ENCODE results near the gene TDRD10. TPM values are rescaled to one million over a fixed set of nuclear protein-coding genes. Genes with fewer than 3 reads are reported as not detected.

TDRD10 gene
- total RNA-seq, 1 experiment from 2014 or later, result 0.31 TPM

- Histone ChIP-seq H4K91ac (ENCODE audit: insufficient read length, low read depth, low read length) (no peak overlapping the region), H3K4me1 (ENCODE audit: insufficient read depth, low read length) (no peaks in the 10 kb centered on the region; the same call in 1 of the 2 replicates), H3K18ac (ENCODE audit: insufficient read length, low read depth, low read length) (no peak overlapping the region), H3K14ac (ENCODE audit: insufficient read depth, low read length) (no peak overlapping the region), H4K20me1 (ENCODE audit: control insufficient read depth, insufficient read depth, insufficient read length) (peaks cover 3% of the 10 kb centered on the region), H3K23me2 (ENCODE audit: insufficient read length, low read depth, low read length, poor library complexity, severe bottlenecking) (peaks cover 2% of the 10 kb centered on the region), H3K9ac (ENCODE audit: extremely low read depth, insufficient read length, low read length) (no peak overlapping the region), H3K23ac (ENCODE audit: insufficient read length, low read depth, low read length) (no peak overlapping the region), H3K79me2 (ENCODE audit: insufficient read depth, low read length) (no peaks in the 10 kb centered on the region), H3K27ac (ENCODE audit: insufficient read length, low read depth, low read length) (no peak overlapping the region), H2AFZ (ENCODE audit: low read length) (no peak overlapping the region), H4K8ac (replicated peaks; ENCODE audit: insufficient read length, low read depth, low read length) (no peak overlapping the region), H3K4ac (ENCODE audit: low read depth, low read length) (no peak overlapping the region), H4K5ac (ENCODE audit: insufficient read length, low read depth, low read length) (no peak overlapping the region), H3K9me3 (ENCODE audit: control insufficient read depth, low read depth, low read length) (no peaks in the 10 kb centered on the region), H3K56ac (ENCODE audit: insufficient read length, low read depth, low read length) (no peak overlapping the region), H3K79me1 (ENCODE audit: insufficient read depth, low read depth, low read length, poor library complexity, severe bottlenecking) (no peaks in the 10 kb centered on the region), H2BK15ac (ENCODE audit: low read depth, low read length) (no peak overlapping the region), H2BK5ac (ENCODE audit: insufficient read length, low read length) (no peak overlapping the region), H3K27me3 (ENCODE audit: insufficient read depth, low read length) (no peaks in the 10 kb centered on the region; the same call in 1 of the 2 replicates), H2BK12ac (ENCODE audit: insufficient read length, low read depth, low read length) (no peak overlapping the region), H2BK120ac (ENCODE audit: low read depth, low read length, poor library complexity, severe bottlenecking) (no peak overlapping the region), H2BK20ac (ENCODE audit: low read depth, low read length, poor library complexity, severe bottlenecking) (no peak overlapping the region), H3T11ph (ENCODE audit: low read length) (no peak overlapping the region), H3K4me2 (ENCODE audit: insufficient read depth, insufficient read length, low read length) (no peak overlapping the region), H2AK5ac (ENCODE audit: insufficient read length, low read length) (no peak overlapping the region)
- peaks cover 8% of the 10 kb centered on the region for H3K27me3 Mint-ChIP-seq (ENCODE audit: low read depth)
- peaks cover 8 to 10% of the 10 kb centered on the region in 2 experiments for H3K4me1 Mint-ChIP-seq
- WGBS (ENCODE audit: extremely low coverage, insufficient read length, low lambda C conversion rate), result no CpG with 5 or more reads among the region's 5 CpGs
- H3K9me3 Mint-ChIP-seq, result no peaks in the 10 kb centered on the region
- H3K36me3 Mint-ChIP-seq (ENCODE audit: insufficient read depth in 1 of 3, low read depth in 3 of 3), result no peaks in the 10 kb centered on the region
- H3K27ac Mint-ChIP-seq, result no peak overlapping the region
- H3K4me3 Mint-ChIP-seq, result no peak overlapping the region
- no peak for DNase-seq
- no peak for TF ChIP-seq CTCF (conservative IDR thresholded peaks at IDR 0.05)
Observed at GRCh38 chr1:154489695-154490274, 12.2 kb upstream of the TDRD10 start.
